OCI-LY1 (cell line): ENCODE data around the gene GAN.

Experiments used
- CTCF ChIP-seq: fragments of 200-600 bp; sonication (generic), shearing (Covaris generic); IDR thresholded peaks from 2 replicates; pipeline ENCODE4 v1.5.1; 2017; ENCODE audit warnings: mild to moderate bottlenecking, antibody characterized with exemption, low read length, moderate library complexity, mixed read lengths
- EZH2 ChIP-seq: fragments of 200-600 bp; sonication (generic), shearing (Covaris generic); IDR thresholded peaks from 2 replicates; pipeline ENCODE4 v1.8.0; 2017; ENCODE audit warnings: borderline replicate concordance, mixed run types, mild to moderate bottlenecking, antibody characterized with exemption, low read length, moderate library complexity, mixed read lengths

- TF ChIP-seq EZH2 (no peak), CTCF (no peak)
Measured at GRCh38 chr16:81347425-81347824, 32.7 kb downstream of the GAN start.
